DMS53 (cell line): ENCODE results near the gene BLOC1S1.
"Not testable (repeated sequence)": the region's sequence is repeated elsewhere in the genome, so short reads cannot be mapped to it uniquely, and the experiment has no call there.

ENCODE experiments used
- DNase-seq: peaks from one replicate; lab custom pipeline; 2025; lab: John Stamatoyannopoulos, UW

The BLOC1S1 gene

DNA sequence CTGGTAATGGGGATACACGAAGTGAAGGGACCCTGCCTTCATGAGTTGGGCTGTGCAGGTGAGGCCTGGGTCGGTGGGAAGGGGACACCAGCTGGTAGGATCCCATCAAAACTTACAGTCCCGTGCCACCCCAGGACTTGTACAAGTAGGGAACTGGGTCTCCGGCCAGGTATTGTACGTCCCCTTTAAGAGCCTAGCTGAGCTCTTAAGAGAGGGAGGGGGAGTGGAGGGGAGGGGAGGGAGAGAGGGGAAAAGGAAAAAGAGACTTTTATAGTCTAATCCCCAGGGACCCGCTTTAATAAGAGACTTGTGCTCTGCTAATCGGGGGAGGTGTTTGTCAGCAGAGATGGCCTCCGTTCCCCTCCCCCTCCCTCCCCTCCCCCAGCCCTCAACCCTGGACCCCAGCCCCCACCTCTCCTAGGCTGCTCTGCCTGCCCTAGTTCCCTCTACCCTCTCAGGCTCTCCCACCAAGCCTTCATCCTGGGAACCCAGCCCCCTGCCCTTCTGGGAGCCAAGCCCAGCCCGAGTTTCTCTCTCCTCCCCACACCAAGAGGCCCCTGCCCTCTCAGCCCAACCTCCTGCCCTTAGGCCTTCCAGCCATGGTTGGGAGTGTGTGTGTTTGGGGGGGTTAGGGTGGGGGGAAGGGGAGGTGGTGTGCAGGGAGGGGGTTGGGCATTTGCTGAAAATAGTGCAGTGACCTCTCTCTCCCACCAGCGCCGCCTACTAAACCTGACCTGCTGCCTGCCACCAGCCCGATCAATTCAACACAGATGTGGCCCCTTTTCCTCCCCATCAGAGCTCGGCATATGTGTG is 29.7 kb downstream of the BLOC1S1 start:
- no peak for DNase-seq

DNA sequence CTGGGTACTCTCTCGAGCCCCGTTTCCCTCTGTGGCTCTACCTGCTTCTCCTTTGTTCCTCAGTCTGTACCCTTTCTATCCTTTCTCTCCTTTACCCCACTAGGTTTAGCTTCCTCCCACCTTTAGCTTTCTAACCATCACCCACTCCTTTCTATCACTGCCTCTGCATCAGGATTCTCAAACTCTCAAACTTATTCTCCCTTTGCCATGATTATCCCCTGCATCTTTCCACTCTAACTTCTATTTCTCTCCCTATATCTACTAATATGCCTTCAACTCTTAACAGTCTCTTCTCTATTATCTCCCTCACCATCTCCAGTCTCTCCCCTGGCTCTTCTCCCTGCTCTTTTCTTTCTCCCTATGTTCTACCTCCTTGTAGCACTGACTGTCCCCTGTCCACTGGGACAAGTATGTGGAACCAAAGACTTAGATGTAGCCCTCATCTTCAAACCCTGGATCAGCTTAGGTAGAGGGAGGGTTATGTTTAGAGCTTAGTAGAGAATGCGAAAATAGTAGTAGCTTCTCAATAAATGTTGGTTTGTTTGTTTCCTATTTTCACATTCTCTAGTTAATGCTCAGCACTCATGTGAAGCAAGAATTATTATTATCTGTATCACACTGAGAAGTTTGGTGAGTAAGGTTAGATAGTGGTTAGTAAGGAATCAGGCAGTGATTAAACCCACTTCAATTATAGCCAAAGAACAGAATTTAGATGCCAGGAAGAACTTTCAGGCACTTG is 30.5 kb downstream of the BLOC1S1 start:
- no peak for DNase-seq

GRCh38 chr12:55746913-55747231 is 31.0 kb downstream of the BLOC1S1 start:
- DNase-seq = no peak

GRCh38 chr12:55748230-55748993 is 32.6 kb downstream of the BLOC1S1 start:
- DNase-seq = no peak

DNA sequence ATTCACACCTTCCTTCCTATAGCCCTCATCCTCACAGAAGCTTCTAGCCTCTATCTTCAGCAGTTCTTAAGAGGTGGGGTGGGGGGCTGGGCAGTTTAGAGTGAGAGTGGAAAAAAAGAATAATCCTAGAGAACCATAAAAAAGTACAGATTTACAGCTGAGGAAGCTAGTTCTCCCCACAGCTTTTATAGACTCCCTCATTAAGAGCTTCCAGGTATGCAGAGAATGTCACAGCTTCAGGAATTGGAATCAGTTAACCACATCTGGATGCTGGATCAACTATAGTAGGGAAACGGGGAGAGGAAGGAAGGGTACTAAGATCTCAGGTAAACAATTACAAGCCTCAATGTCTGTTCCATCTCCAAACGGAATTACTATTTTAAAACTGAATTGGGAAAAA is 39.4 kb downstream of the BLOC1S1 start:
- DNase-seq = no peak

- DNase-seq = no peak
These were observed 41.9 kb downstream of the BLOC1S1 start for GRCh38 chr12:55757701-55758100.

- not testable (repeated sequence) for DNase-seq
These were observed 42.7 kb downstream of the BLOC1S1 start for GRCh38 chr12:55758575-55758974.

GRCh38 chr12:55760663-55761062 is 44.8 kb downstream of the BLOC1S1 start:
- no peak for DNase-seq

- DNase-seq = no peak
These were observed 46.8 kb downstream of the BLOC1S1 start for GRCh38 chr12:55762646-55763045.

DNA sequence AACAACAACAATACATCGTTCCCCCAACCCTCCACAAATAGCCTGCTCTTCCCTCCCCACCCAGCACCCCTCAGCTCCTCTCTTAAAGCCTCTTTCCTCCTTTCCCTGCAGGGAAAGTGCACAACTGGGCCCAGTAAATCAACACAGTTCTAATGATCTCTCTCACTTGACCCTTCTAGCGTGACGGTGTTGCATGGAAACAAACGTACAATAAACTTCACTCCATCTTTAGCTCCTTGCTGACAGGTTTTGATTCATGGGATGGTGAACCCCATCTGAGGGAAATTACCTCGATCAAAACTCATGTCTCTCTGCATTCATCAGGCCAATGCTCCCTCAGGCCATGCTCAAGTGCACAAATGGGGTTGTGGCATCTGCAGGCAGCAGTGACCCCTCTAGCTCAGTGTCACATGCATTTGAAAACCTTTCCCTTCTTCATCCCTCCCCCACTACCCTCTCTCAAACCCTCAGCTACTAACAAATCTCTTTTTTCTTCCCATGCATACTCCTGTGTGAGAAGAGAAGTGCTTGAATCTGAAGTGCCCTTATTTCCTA is 50.0 kb downstream of the BLOC1S1 start:
- DNase-seq = no peak

DNA sequence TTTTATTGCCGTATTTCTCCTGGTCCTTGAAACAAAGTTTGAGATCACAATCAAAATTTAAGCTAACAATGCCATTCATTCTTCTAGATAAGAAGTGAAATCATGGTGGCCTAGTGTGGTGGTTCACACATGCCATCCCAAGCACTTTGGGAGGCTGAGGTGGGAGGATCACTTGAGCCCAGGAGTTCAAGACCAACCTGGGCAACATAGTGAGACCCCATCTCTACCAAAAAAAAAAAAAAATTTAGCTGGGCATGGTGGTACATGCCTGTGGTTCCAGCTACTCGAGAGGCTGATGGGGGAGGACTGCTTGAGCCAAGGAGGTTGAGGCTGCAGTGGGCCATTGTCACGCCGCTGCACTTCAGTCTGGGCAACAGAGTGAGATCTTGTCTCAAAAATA is 51.3 kb downstream of the BLOC1S1 start:
- no peak for DNase-seq
